HepG2 (cell line): ENCODE measurements around the gene RXRG. TPM values are rescaled to one million over a fixed set of nuclear protein-coding genes. Genes with fewer than 3 reads are reported as not detected.

Source experiments
- ATAC-seq: fragments of 200-7000 bp; cut with Tn5 transposase; 3 replicates; pipeline ENCODE4 v1.9.1; 2020; ENCODE audit warnings: mild to moderate bottlenecking, moderate library complexity
- BruUV-seq: library from RNA; stranded (reverse); fragments of 400-500 nt; replicated peaks from 2 replicates; lab custom pipeline; 2021; lab: Mats Ljungman, UMichigan
- CTCF ChIA-PET: fragments of 300-600 bp; formaldehyde crosslinking; extraction: SDS; loops from one replicate; lab custom pipeline; 2021; ENCODE audit warnings: low total read pairs, inconsistent platforms, low intra/inter-chr PET ratio; lab: Yijun Ruan, JAX
- POLR2A ChIA-PET: fragments of 350-600 bp; sonication (Branson Sonifier 250); formaldehyde crosslinking; loops from one replicate; lab custom pipeline; 2020; ENCODE audit warnings: antibody characterized with exemption, inconsistent platforms; lab: Yijun Ruan, JAX
- DNase-seq: peaks from one replicate; pipeline ENCODE4 v3.0.0-alpha.2; 2015; ENCODE audit warnings: low spot score
- FAIRE-seq: peaks from 3 replicates; lab custom pipeline; 2011; peaks lifted over from hg19 to GRCh38; lab: Jason Lieb, UNC
- H2AFZ ChIP-seq: one replicate; pipeline ENCODE4 v1.6.1; 2011; ENCODE audit warnings: low read length, inconsistent platforms
- H3K27ac ChIP-seq: fragments of 300-600 bp; 3 replicates; pipeline ENCODE4 v1.8.0; 2011; ENCODE audit warnings: mixed run types, mild to moderate bottlenecking, mixed read lengths, low read length, inconsistent platforms; ENCODE audit not compliant: insufficient read depth; ENCODE audit errors: extremely low read length
- H3K27me3 ChIP-seq, 2 experiments: fragments of 200-600 bp in 1 of 2; 2 replicates in 1 of 2; 3 replicates in 1 of 2; pipeline versions ENCODE4 v1.6.0 to v1.8.0; 2011; ENCODE audit warnings: low read length in 2 of 2, mild to moderate bottlenecking in 2 of 2, moderate library complexity in 2 of 2, inconsistent platforms in 1 of 2; ENCODE audit not compliant: insufficient read depth in 2 of 2, control insufficient read depth in 1 of 2
- H3K36me3 ChIP-seq, 2 experiments: fragments of 200-600 bp in 1 of 2; replicated peaks in 1 of 2; 2 replicates in 1 of 2; 3 replicates in 1 of 2; pipeline versions ENCODE4 v1.5.1 to v1.8.0; 2011; ENCODE audit warnings: low read length in 2 of 2, inconsistent platforms in 1 of 2; ENCODE audit not compliant: insufficient read depth in 2 of 2, control insufficient read depth in 1 of 2
- H3K4me1 ChIP-seq: 2 replicates; pipeline ENCODE4 v1.5.1; 2012; ENCODE audit warnings: low read length, inconsistent platforms; ENCODE audit not compliant: insufficient read depth
- H3K4me2 ChIP-seq: 2 replicates; pipeline ENCODE4 v1.6.0; 2011; ENCODE audit warnings: low read depth, low read length, inconsistent platforms
- H3K4me3 ChIP-seq, 3 experiments: fragments of 200-600 bp in 1 of 3; sonication (generic), shearing (Covaris generic) in 1 of 3; replicated peaks in 1 of 3; 2 replicates each; pipeline ENCODE4 v1.5.1; 2011 to 2016; ENCODE audit warnings: low read length in 3 of 3, inconsistent platforms in 2 of 3, low read depth in 2 of 3, mild to moderate bottlenecking in 2 of 3, control low read depth in 1 of 3, mixed read lengths in 1 of 3; ENCODE audit not compliant: insufficient read depth in 1 of 3
- H3K79me2 ChIP-seq: one replicate; pipeline ENCODE4 v1.6.1; 2011; ENCODE audit warnings: low read length, inconsistent platforms; ENCODE audit not compliant: insufficient read depth
- H3K9ac ChIP-seq: 2 replicates; pipeline ENCODE4 v1.6.0; 2011; ENCODE audit warnings: mild to moderate bottlenecking, low read depth, low read length, inconsistent platforms; ENCODE audit not compliant: insufficient read depth
- H3K9me3 ChIP-seq: 2 replicates; pipeline ENCODE4 v1.5.1; 2012; ENCODE audit warnings: mild to moderate bottlenecking, low read length
- H4K20me1 ChIP-seq: 2 replicates; pipeline ENCODE4 v1.6.0; 2011; ENCODE audit warnings: inconsistent platforms, mild to moderate bottlenecking, low read length, moderate library complexity; ENCODE audit not compliant: insufficient read depth
- EP300 ChIP-seq, 3 experiments: sonication (generic) in 1 of 3; formaldehyde crosslinking in 1 of 3; IDR thresholded peaks; 2 replicates each; pipeline versions ENCODE4 v1.5.1 to v1.6.1; 2011 to 2020; ENCODE audit warnings: low read depth in 2 of 3, low read length in 2 of 3, borderline replicate concordance in 1 of 3, improper control_type of control experiment in 1 of 3, mild to moderate bottlenecking in 1 of 3, missing genetic modification reagents in 1 of 3, moderate library complexity in 1 of 3
- GATAD2A ChIP-seq: IDR thresholded peaks from 2 replicates; pipeline ENCODE4 v1.6.1; 2016
- ISX ChIP-seq: sonication (generic); formaldehyde crosslinking; conservative IDR thresholded peaks from 2 replicates; pipeline ENCODE4 v1.5.0; 2020; ENCODE audit warnings: missing genetic modification reagents
- JUNB ChIP-seq: sonication (generic); formaldehyde crosslinking; IDR thresholded peaks from 2 replicates; pipeline ENCODE4 v1.8.0; 2022; ENCODE audit warnings: missing genetic modification reagents, mild to moderate bottlenecking, borderline replicate concordance
- KLF9 ChIP-seq: IDR thresholded peaks from 2 replicates; pipeline ENCODE4 v1.6.1; 2016; ENCODE audit warnings: low read depth
- MATR3 ChIP-seq: sonication (generic); formaldehyde crosslinking; IDR thresholded peaks from 2 replicates; pipeline ENCODE4 v1.4.0; 2020; ENCODE audit warnings: missing genetic modification reagents
- SIX1 ChIP-seq: sonication (generic); formaldehyde crosslinking; IDR thresholded peaks from 2 replicates; pipeline ENCODE4 v1.4.0; 2020; ENCODE audit warnings: missing genetic modification reagents, borderline replicate concordance
- SNAI1 ChIP-seq: sonication (generic); formaldehyde crosslinking; IDR thresholded peaks from 2 replicates; pipeline ENCODE4 v1.5.0; 2020; ENCODE audit warnings: mild to moderate bottlenecking, missing genetic modification reagents, borderline replicate concordance
- YEATS2 ChIP-seq: sonication (generic); formaldehyde crosslinking; IDR thresholded peaks from 2 replicates; pipeline ENCODE4 v1.4.0; 2020; ENCODE audit warnings: missing genetic modification reagents, borderline replicate concordance
- ZBTB49 ChIP-seq: sonication (generic); formaldehyde crosslinking; IDR thresholded peaks from 2 replicates; pipeline ENCODE4 v1.4.0; 2020; ENCODE audit warnings: missing genetic modification reagents, borderline replicate concordance
- ZFP36L2 ChIP-seq: sonication (generic); formaldehyde crosslinking; IDR thresholded peaks from 2 replicates; pipeline ENCODE4 v1.4.0; 2020; ENCODE audit warnings: missing genetic modification reagents
- ZNF138 ChIP-seq: sonication (generic); formaldehyde crosslinking; IDR thresholded peaks from 2 replicates; pipeline ENCODE4 v1.5.0; 2020; ENCODE audit warnings: mild to moderate bottlenecking, low read depth, missing genetic modification reagents
- ZNF264 ChIP-seq: sonication (generic); formaldehyde crosslinking; IDR thresholded peaks from 2 replicates; pipeline ENCODE4 v1.4.0; 2020; ENCODE audit warnings: missing genetic modification reagents
- ZNF44 ChIP-seq: sonication (generic); formaldehyde crosslinking; IDR thresholded peaks from 2 replicates; pipeline ENCODE4 v1.5.1; 2020; ENCODE audit warnings: mild to moderate bottlenecking, missing genetic modification reagents
- WGBS: methylation state at CpG from one replicate; pipeline ENCODE4 v1.1.6; 2017; ENCODE audit warnings: low lambda C conversion rate; 5-methylcytosine and 5-hydroxymethylcytosine counted together
- in situ Hi-C: cut with HindIII; loops from 2 replicates; pipeline ENCODE4 v1.10.0; 2017; ENCODE audit warnings: low pct_unique_long_range_greater_than_20kb; ENCODE audit not compliant: extremely low pct_ligation_motif_present
- intact Hi-C: fragments of 100-400 bp; cut with micrococcal nuclease; formaldehyde crosslinking; loops from one replicate; pipeline ENCODE4 v1.10.0; 2022; ENCODE audit not compliant: unreplicated experiment
- polyA plus RNA-seq, 8 experiments: library from polyadenylated mRNA; depleted of rRNA in 3 of 8; stranded (reverse) in 7 of 8; unstranded in 1 of 8; fragments of >200 nt; fragmentation: Illumina TruSeq in 4 of 8; extraction: Trizol in 4 of 8; gene quantifications; 2 replicates each; pipeline versions ENCODE4 v1.2.1 to v1.2.3, GENCODE V29; 2011 to 2016; ENCODE audit warnings: low read depth in 4 of 8, missing spikeins in 1 of 8, mixed read lengths in 1 of 8; ENCODE audit not compliant: insufficient read depth in 1 of 8
- total RNA-seq, 5 experiments: library from RNA; depleted of rRNA; stranded (reverse); fragments of >200 nt; fragmentation: Illumina TruSeq; extraction: Trizol; gene quantifications; 2 replicates each; pipeline ENCODE4 v1.2.3, GENCODE V29; 2016; ENCODE audit warnings: low read depth in 1 of 5

RXRG gene
- total and polyA plus RNA-seq, 2 of the 13 experiments (the other 11 are each of a cell fraction or from before 2014, with no cell fraction given): not detected

GRCh38 chr1:165376041-165376810 is 68.7 kb downstream of the RXRG start:
- CTCF ChIA-PET: no interaction called here
- no peak overlapping the region for H3K4me3 ChIP-seq
- H3K27me3 ChIP-seq: no peaks in the 10 kb centered on the region; a peak in 1 of 5 replicates
- H3K27ac ChIP-seq: no peak overlapping the region
- H3K9me3 ChIP-seq: no peaks in the 10 kb centered on the region
- FAIRE-seq (no peak), DNase-seq (no peak), ATAC-seq (no peak)
- no peaks in the 10 kb centered on the region for H4K20me1 ChIP-seq
- POLR2A ChIA-PET: no interaction called here
- in situ Hi-C loops: no loop called here
- no peak overlapping the region for H3K9ac ChIP-seq
- no peak overlapping the region for H3K4me2 ChIP-seq
- H3K4me1 ChIP-seq: peaks cover 8% of the 10 kb centered on the region
- WGBS: 75% methylated on average over 31 of the region's 46 CpGs
- no TSS peak for BruUV-seq
- no peaks in the 10 kb centered on the region for H3K79me2 ChIP-seq
- TF ChIP-seq ZFP36L2 (no peak), EP300 (IDR thresholded peaks at IDR 0.05; ENCODE audit: low read depth in 2 of 2, low read length in 2 of 2) (no peak), EP300 (CRISPR knock-in tag; IDR thresholded peaks at IDR 0.05; ENCODE audit: borderline replicate concordance) (no peak), ISX (no peak), JUNB (CRISPR knock-in tag) (no peak), SIX1 (CRISPR knock-in tag) (no peak), MATR3 (CRISPR knock-in tag) (no peak), KLF9 (no peak), SNAI1 (CRISPR knock-in tag) (no peak), ZNF44 (CRISPR knock-in tag) (no peak), ZNF264 (CRISPR knock-in tag) (no peak), GATAD2A (no peak), YEATS2 (CRISPR knock-in tag) (no peak), ZBTB49 (CRISPR knock-in tag) (no peak), ZNF138 (CRISPR knock-in tag) (no peak)
- no peaks in the 10 kb centered on the region for H3K36me3 ChIP-seq
- H2AFZ ChIP-seq: no peak overlapping the region
- intact Hi-C loops: no loop called here
